HG02938 (cell line): ENCODE measurements around the gene GABBR2.

Experiments
- ATAC-seq: cut with Tn5 transposase; IDR thresholded peaks from one replicate; pipeline ENCODE4 v1.9.1; 2021; ENCODE audit warnings: mild to moderate bottlenecking, moderate library complexity; ENCODE audit not compliant: unreplicated experiment

Gene GABBR2

DNA sequence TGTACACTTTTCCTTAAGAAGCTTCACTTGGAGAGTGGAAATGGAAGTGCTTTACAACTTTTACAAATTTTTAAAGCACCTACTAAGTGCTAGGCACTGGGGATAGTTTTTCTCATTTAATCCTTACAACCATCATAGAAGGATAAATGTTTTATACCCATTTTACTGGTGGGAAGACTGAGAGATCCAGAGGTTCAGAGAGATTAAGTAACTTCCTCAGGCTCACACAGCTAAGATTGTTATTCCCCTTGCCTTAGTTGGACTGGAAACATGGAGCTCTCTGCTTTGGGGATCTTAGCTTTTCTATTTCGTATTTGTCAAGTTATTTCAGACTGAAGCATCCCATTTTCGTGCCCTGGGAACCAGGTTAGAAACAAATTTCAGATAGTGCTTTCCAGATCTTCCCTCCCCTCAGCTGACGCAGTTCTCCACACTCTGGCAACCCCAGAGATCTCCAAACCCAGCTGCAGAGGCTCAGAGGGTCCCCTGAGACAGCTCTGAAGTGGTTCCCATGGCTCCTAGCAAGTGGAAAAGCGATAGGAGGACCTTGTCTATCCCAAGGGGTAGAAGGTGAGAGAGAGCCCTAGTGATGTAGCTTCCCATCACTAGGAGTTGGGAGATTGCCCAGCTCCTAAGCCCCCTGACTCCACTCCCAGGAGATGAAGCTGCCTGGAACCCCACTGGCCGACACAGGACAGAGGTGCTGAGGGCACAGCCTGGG lies 16.2 kb upstream of the GABBR2 start:
- no peak for ATAC-seq

DNA sequence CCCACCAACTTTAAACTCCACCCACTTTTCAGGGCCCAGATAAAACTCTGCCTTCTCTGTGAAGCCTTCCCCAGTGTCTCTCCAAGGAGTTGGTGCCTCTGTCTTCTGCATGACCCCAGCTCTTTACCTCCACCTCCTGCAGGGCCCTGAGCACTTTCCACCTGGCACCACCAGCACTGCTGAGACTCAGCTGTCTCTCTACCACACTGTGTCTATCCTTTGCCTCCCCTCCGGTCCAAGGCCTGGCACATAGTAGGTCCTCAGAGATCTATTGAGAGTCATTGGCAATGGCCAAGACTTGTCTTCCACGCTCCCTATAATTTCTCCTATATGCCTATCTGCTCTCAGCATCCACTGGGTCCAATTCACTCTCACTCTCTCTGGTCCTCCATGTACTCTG lies 12.9 kb upstream of the GABBR2 start:
- no peak for ATAC-seq

DNA sequence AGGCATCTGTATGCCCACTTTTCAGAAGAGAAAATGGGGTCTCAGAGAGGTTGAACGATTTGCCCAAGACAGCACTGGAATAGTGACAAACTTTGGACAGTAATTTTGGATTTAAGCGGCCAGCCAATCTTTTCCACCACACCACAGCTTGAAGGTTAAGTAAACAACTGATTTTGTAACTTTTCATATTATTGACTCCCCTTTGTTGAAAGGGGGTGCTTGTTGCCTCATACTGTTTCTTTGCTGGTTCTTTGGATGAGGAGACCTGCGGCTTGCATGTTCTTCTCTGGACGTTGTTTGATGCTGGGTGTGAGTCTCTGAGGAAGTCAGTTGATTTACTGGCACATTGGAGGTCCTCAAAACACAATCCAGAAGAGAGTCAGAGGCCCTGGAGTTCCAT lies 11.7 kb upstream of the GABBR2 start:
- no peak for ATAC-seq

DNA sequence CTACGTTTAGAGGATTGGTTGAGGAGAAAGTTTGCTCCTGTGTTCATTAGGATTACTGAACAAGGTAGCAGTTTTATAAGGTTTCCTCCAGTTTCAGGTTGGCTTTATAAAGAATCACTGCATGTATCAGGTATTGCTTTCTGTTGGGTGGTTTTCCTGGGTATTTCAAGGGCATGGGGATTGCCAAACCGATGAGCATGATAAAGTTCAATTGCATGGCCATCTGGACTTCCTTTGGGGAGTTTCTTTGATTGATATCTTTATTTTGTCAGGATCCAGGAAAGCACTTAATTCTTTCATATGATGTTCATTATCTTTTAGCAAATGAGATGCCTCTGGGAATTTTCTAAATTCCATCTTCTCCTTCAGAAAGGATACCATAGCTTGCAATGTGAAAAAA lies 10.3 kb upstream of the GABBR2 start:
- ATAC-seq, result no peak

DNA sequence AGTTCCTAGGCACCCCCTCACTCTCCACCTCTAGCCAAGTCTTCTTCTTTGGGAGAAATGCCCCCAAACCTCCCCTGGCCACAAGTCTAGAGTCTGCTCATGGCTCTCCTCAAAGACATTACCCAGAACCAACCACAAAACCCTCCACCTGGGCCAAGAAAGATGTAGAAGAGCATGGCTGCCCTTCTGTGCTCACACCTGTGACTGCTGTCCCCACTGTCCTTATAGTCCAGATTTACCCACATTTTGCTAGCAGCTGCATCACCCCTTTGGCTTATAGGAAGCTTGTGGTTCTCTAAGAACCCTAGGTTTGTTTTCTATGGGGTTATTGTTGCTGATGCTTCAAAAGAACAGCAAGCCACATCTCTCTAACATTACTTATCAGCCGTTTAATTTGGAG lies 6.1 kb upstream of the GABBR2 start:
- ATAC-seq, result no peak

DNA sequence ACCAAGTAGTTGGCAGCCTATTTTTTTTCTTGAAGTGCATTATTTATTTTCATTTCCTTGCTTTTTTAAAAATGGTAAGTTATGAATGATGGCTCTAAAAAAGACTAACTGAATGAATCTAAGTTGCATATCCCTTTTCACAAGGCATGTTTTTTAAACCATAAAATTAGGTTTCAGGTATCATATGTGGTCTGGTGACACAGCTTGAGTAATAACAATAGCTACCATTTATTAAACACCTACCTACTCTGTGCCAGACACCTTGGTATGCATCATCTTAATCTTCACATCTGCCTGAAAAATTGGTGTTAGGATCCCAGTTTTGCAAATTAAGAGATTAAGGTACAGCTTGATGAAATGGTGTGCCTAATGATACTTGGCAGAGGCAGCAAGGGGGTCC lies 4.3 kb upstream of the GABBR2 start:
- ATAC-seq, result no peak

DNA sequence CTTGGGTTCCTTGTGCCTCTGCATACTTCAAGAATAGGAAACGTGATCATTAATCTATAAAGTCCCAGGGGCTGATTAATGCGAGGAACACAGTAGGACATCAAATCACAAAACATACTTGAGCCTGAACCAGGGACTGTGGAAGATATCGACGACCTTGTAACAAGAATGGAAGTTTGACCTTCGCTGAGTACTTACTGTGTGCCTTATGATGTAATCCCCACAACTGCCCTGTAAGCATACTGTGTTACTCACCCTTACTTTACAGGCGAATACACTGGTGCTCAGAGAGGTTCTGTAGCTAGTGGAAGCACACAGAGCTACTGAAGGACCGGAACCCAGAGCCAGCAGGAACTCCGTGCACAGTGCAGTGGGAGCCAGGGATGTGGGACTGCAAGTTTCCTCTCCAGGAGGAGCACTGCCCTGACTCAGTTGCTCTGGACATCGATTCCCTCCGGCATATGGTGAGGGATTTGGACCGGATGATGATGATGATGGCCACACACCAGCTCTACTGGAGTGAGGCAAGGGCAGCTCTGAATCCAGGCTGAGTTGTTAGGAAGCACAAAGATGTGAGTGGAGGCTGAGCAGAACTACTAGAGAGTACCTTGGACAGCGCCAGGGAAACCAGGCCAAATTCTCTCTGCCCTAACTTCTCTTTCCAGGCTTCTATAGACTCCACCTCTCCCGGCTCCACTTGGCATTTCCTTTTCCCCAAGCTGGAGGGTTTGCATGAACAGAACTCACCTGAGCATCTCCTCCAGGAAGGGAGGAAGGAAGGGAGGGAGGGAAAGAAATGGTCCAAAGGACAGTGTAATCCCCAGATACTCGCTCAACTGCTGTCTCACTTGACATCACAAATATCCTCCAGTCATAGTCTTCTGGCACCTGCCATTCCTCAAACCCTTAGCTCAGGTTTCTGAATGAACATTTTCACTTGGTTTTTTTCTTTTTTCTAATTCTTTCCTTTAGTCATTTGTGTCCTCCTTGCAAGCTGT lies 1.5 kb upstream of the GABBR2 start:
- ATAC-seq, result no peak

DNA sequence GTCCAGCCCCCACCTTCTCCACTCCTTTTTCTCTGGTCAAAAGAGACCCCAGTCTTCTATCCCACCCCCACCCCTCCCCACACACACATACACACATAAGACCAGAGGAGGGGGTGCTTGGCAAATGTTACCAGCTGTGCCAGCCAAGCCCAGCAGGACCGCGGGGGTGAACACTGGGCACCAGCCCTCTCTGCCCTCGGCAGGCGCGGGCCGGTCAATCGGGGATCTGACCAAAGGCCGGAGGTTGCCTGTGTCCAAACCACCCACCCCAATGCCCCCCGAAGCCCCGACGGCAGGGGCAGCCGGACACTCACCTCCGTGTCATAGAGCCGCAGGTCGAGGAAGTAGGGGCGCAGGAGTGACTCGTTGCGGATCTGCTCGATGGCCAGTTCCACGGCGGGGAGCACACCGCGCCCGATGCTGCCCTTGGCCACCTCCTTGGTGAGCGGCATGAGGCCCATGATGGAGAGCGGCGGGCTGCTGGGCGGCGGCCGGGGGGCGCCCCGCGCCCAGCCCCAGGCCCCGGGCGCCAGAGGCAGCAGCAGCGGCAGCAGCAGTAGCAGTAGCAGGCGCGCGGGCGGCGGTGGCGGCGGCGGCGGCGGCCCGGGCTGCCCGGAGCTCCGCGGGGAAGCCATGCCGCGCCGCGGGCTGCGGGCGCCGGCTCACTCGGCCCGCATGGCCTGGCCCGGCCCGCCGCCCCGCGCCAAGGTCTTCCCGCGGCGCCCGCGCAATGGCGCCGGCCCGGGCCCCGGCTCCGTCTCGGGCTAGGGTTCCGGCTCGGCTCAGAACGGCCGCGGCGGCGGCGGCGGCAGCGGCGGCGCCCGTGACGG lies 417 bp downstream of the GABBR2 start:
- no peak for ATAC-seq

DNA sequence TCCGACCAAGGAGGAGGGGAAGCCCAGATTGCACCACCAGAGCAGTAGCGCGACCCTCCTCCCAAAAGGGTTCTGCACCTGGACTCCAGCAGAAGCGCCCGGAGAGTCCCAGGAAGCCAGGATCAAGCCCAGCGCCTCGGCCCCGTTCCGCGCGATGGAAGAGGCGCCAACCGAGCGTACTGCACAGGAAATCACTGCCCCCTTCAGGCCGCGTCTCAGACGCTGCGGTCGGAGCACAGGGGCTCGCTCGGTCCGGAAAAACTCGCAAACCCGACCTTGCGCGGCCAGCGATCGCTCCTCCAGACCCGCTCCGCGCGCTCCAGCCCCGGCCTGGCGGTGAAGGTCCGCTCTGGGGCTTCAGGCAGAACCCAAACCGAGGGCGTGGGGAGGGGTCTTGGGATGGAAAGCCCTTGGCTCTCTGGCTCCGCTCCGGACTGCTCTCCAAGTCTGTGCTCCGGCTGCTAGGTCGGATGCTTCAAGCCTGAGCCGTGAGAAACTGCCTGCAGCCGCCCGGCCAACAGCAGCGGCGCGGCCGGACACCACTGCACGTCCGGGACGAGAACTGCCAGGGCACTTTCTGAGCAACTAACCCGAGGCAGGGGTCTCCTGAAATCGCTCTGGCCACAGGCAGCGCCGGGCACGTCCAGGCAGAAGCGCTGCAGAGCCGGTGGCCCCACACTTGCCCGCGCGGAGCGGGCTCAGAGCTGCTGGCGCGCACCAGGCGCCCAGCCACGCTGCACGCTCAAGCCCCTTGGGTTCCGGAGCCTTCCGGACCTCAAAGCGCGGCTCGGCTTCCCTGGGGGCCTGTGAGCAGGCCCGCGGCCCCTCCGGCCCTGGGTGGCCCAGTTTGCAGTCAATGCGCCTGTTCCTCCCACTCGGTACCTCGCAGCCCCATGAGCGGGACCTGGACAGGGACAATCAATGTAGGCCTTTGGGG lies 1.3 kb downstream of the GABBR2 start:
- ATAC-seq, result no peak

DNA sequence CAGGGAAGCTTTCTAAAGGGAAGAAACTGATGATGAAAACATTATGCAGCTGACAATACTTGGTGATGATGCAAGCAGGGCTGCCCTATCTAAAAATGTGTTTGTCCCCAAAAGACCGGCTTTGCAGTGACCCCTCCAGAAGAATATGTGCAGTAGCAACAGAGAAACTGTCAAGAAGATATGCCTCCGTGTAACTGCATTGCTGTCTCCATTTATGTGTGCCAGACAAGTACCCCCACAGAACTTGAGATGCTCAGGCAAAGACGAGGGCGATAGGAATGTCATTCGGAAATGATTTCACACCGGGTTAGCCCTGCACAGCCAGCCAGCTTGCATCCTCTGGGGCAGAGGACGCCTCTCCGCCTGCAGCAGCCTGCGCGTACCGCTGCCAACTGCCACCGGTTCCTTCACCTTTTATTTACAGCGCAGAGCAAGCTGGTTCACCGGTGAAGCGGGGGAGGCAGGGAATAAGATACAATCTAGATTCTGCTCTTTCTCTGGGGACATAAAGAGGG lies 2.0 kb downstream of the GABBR2 start:
- no peak for ATAC-seq

DNA sequence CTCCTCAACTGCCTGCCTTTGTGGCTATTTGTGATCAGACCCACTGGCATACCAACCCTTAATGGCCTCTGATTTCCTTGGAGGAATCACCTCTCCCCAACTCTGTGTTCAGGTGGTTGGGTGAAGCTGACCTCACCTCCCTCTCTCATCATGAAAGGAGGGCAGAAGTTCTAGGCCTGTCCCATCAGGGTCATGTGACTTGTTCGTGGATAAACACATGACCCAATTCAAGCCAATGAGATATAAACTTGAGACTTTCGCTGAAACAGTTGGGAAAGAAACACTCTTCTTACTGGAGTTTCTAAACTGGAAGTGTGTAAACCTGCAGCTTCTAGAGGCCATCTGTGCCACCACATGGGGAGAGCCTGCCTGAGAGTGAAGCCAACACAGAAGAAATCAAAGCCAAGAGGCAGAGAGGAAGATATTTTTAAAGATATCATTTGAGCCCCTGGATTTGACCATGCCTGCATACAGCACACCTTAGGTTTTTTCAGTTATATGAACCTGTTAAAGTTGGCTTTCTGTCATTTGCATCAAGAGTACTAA lies 5.8 kb downstream of the GABBR2 start:
- ATAC-seq, result no peak

DNA sequence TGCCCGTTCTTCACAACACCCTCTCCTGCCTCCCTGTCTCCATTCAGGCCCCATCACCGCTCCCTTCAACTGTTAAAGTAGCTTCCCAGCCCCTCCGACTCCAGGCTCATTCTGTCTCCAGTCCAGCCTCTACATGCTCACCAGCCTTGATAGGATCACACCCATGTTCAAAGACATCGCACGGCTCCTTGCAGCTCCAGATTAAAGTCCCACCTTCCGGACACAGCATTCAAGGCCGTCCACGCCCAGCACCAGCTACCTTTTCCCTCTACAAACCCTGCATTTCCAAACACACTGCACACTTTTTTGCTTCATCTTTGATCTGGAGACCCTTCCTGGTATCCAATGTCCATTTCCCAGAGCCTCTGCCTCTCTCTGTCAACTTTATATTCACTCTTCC lies 6.4 kb downstream of the GABBR2 start:
- no peak for ATAC-seq

DNA sequence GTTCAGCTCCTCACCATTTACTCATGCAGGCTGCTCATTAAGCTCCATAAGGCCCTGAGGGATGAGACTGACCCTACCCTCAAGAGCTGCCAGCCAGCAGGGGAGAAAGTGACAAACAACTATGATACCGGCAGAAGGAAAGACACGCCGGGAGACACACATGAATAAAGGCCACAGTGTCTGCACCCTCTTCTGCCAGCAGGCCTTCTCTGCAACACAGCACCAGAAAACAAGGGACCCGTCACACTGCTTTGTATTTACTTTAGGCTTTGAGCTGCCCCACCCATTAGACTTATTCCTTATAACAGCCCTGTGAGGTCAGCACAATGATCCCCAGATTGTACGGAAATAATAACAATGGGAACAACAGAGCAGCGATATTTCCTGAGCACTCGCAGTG lies 7.2 kb downstream of the GABBR2 start:
- ATAC-seq, result no peak

DNA sequence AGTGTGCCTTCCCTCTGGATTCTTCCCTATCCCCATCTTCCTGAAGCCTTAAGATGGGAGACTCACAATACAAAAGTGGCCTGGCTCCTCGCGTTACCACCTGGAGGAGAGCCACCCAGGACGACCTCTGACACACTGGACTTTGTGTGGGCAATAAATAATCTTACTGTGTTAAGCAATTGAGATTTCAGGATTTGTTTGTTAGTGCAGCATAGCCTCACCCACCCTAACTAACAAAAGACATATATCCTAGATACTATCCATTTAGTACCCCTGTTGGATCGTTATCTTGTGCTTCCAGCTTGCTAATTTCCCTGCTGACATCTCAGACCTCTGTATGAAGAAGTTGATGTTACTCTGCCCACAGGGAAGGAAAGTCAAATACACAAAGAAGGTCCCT lies 7.9 kb downstream of the GABBR2 start:
- no peak for ATAC-seq

DNA sequence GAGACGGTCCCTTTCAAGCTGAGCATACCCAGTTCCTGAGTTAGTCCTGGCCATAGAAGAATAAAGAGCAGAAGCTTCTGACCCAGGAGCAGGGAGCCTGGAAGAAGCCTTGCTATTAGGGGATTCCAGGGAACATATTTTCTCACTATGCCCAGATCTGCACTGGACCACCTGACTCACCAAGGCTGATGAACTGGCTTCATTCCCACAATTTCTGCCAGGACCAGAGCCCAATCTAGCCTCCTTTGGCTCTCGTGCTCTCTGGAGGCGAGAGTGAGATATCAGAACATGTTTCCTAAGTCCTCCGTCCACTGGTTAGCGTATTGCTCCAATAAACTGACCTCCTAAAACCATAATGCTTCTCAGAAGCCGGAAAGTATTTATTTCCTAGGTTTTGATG lies 9.9 kb downstream of the GABBR2 start:
- ATAC-seq, result no peak

DNA sequence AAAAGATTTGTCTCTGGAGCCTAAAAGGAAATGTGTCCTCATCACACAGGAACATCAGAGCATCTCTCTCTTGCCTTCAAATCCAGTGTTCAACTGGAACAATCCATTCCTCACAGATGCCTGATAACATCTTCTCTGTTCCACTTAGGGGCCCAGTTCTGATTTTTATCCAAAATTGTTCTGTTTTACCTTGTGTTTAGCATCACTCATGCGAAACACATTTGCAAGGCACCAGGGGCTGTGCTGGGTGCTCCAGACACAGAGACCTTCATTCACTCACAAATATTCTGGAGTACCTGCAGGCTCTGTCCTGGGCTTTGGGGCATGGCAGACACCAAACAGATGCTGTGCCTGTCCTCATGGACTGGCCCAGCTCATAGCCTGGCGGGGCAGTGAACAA lies 13.8 kb downstream of the GABBR2 start:
- ATAC-seq, result no peak

DNA sequence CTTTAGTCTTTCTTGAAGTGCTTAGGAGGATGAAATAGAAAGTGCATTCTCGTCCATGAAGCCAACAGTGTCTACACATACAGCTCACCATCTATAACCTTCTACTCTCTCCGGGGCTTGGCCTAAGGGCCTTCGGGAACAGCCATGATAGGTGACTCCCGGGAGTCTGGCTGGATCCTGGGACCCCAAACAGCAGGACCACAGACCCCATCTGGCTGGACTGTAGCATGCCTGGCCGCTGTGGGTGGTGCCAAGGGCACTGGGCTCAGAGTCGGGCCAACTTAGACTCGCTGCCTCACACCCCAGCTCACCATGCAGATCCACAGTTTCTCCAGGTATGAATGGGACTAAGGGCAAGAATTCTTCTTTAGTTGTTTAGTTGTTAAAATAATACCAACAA lies 16.3 kb downstream of the GABBR2 start:
- no peak for ATAC-seq

DNA sequence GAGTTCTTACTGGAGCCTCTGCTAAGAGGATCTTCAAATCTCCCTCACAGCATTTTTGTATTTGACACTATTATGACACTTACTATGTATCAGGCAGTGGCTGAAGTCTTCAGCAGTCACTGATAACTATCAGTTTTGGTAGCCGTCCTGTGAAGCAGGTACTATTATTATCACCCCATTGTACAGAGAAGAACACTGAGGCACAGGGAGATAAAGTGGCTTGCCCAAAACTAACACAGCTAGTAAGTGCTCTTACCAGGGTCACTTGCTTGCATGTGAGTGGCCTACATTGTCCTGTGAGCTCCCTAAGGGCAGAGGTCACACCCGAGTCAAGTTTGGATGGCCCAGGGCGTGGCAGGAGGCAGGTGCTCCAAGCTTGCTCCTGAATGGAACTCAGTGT lies 16.8 kb downstream of the GABBR2 start:
- no peak for ATAC-seq

DNA sequence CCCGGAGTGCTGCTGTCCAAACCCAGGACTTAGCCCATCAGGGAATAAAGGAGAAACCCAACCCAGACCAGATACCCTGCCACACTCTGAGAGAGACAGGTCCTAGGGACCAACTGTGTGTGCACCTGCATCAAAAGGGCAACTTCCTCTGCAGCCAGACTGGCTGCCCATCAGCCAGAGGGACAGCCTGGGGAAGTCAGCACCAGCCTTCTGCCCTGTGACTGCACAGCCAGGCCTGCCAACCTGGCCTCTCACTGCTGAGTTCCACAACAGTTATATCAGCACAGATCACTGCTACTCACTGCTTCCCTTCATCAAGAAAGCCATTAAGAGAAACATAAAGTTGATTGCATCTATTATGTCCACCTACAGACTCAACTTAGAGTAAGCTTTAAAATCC lies 18.0 kb downstream of the GABBR2 start:
- no peak for ATAC-seq
